H9 (cell line): ENCODE data around the gene CACNA2D3. TPM values are rescaled to one million over a fixed set of nuclear protein-coding genes. Genes with fewer than 3 reads are reported as not detected.
A peak's percentile ranks its signal among the peaks of the same experiment; 100 is the strongest.

Experiments used
- DNase-seq: peaks from one replicate; pipeline ENCODE4 v3.0.0-alpha.2; 2017
- H2AFZ ChIP-seq: one replicate; pipeline ENCODE4 v1.6.1; 2013; ENCODE audit warnings: mild to moderate bottlenecking, low read length, control low read depth, moderate library complexity
- H2AK5ac ChIP-seq: 2 replicates; pipeline ENCODE4 v1.6.1; 2013; ENCODE audit warnings: low read length, control low read depth, mixed read lengths; ENCODE audit not compliant: insufficient read length
- H2BK120ac ChIP-seq: one replicate; pipeline ENCODE4 v1.6.1; 2013; ENCODE audit warnings: low read depth, mild to moderate bottlenecking, low read length, control low read depth, inconsistent platforms; ENCODE audit not compliant: poor library complexity, severe bottlenecking
- H2BK12ac ChIP-seq: 2 replicates; pipeline ENCODE4 v1.6.1; 2013; ENCODE audit warnings: low read length, control low read depth, mixed read lengths, low read depth; ENCODE audit not compliant: insufficient read length
- H2BK15ac ChIP-seq: 2 replicates; pipeline ENCODE4 v1.6.1; 2013; ENCODE audit warnings: low read depth, low read length, control low read depth
- H2BK20ac ChIP-seq: one replicate; pipeline ENCODE4 v1.6.1; 2013; ENCODE audit warnings: low read depth, mild to moderate bottlenecking, low read length, control low read depth, inconsistent platforms; ENCODE audit not compliant: poor library complexity, severe bottlenecking
- H2BK5ac ChIP-seq: 2 replicates; pipeline ENCODE4 v1.6.1; 2013; ENCODE audit warnings: low read length, control low read depth, mixed read lengths; ENCODE audit not compliant: insufficient read length
- H3K14ac ChIP-seq: 2 replicates; pipeline ENCODE4 v1.6.1; 2013; ENCODE audit warnings: low read length, control low read depth; ENCODE audit not compliant: insufficient read depth
- H3K18ac ChIP-seq: 2 replicates; pipeline ENCODE4 v1.6.1; 2013; ENCODE audit warnings: low read depth, mild to moderate bottlenecking, mixed read lengths, low read length, control low read depth; ENCODE audit not compliant: insufficient read length
- H3K23ac ChIP-seq: 2 replicates; pipeline ENCODE4 v1.6.1; 2013; ENCODE audit warnings: low read length, control low read depth, mixed read lengths, low read depth; ENCODE audit not compliant: insufficient read length
- H3K23me2 ChIP-seq: 2 replicates; pipeline ENCODE4 v1.6.1; 2013; ENCODE audit warnings: low read depth, mild to moderate bottlenecking, mixed read lengths, low read length, control low read depth; ENCODE audit not compliant: insufficient read length, poor library complexity, severe bottlenecking
- H3K27ac ChIP-seq: 2 replicates; pipeline ENCODE4 v1.5.1; 2013; ENCODE audit warnings: low read length, control low read depth, mixed read lengths, low read depth; ENCODE audit not compliant: insufficient read length
- H3K27me3 ChIP-seq: 2 replicates; pipeline ENCODE4 v1.6.1; 2013; ENCODE audit warnings: low read length, control low read depth, inconsistent platforms; ENCODE audit not compliant: insufficient read depth
- H3K4ac ChIP-seq: 2 replicates; pipeline ENCODE4 v1.6.1; 2013; ENCODE audit warnings: low read depth, mild to moderate bottlenecking, control low read depth, inconsistent platforms, low read length, moderate library complexity
- H3K4me1 ChIP-seq: 2 replicates; pipeline ENCODE4 v1.6.1; 2013; ENCODE audit warnings: low read length, control low read depth, inconsistent platforms; ENCODE audit not compliant: insufficient read depth
- H3K4me2 ChIP-seq: 2 replicates; pipeline ENCODE4 v1.6.1; 2013; ENCODE audit warnings: low read length, control low read depth, mixed read lengths; ENCODE audit not compliant: insufficient read length, insufficient read depth
- H3K56ac ChIP-seq: 2 replicates; pipeline ENCODE4 v1.6.1; 2013; ENCODE audit warnings: low read depth, mild to moderate bottlenecking, mixed read lengths, low read length, control low read depth; ENCODE audit not compliant: insufficient read length
- H3K79me1 ChIP-seq: 2 replicates; pipeline ENCODE4 v1.6.1; 2013; ENCODE audit warnings: low read depth, mild to moderate bottlenecking, moderate library complexity, low read length, control low read depth, inconsistent platforms; ENCODE audit not compliant: insufficient read depth, poor library complexity, severe bottlenecking
- H3K79me2 ChIP-seq: 2 replicates; pipeline ENCODE4 v1.6.1; 2013; ENCODE audit warnings: low read length, control low read depth, inconsistent platforms; ENCODE audit not compliant: insufficient read depth
- H3K9ac ChIP-seq: 2 replicates; pipeline ENCODE4 v1.6.1; 2013; ENCODE audit warnings: low read length, control low read depth, mixed read lengths; ENCODE audit not compliant: insufficient read length; ENCODE audit errors: extremely low read depth
- H3K9me3 ChIP-seq: one replicate; pipeline ENCODE4 v1.6.1; 2013; ENCODE audit warnings: low read depth, low read length, inconsistent platforms; ENCODE audit not compliant: control insufficient read depth
- H3T11ph ChIP-seq: one replicate; pipeline ENCODE4 v1.6.1; 2013; ENCODE audit warnings: mild to moderate bottlenecking, low read length, control low read depth, inconsistent platforms
- H4K20me1 ChIP-seq: one replicate; pipeline ENCODE4 v1.6.1; 2013; ENCODE audit not compliant: control insufficient read depth, insufficient read length, insufficient read depth
- H4K5ac ChIP-seq: 2 replicates; pipeline ENCODE4 v1.6.1; 2013; ENCODE audit warnings: low read depth, mild to moderate bottlenecking, mixed read lengths, low read length, control low read depth; ENCODE audit not compliant: insufficient read length
- H4K8ac ChIP-seq: replicated peaks from 2 replicates; pipeline ENCODE4 v1.6.1; 2013; ENCODE audit warnings: low read length, control low read depth, mixed read lengths, low read depth; ENCODE audit not compliant: insufficient read length
- H4K91ac ChIP-seq: 2 replicates; pipeline ENCODE4 v1.6.1; 2013; ENCODE audit warnings: low read depth, mild to moderate bottlenecking, moderate library complexity, mixed read lengths, low read length, control low read depth; ENCODE audit not compliant: insufficient read length
- H3K27ac Mint-ChIP-seq, 3 experiments: 2 replicates in 2 of 3; 3 replicates in 1 of 3; pipeline ENCODE4 v1.8.0; 2020 to 2021; ENCODE audit warnings: mixed read lengths in 3 of 3, mild to moderate bottlenecking in 1 of 3, moderate library complexity in 1 of 3
- H3K27me3 Mint-ChIP-seq: 2 replicates; pipeline ENCODE4 v1.8.0; 2021; ENCODE audit warnings: low read depth, mild to moderate bottlenecking, moderate library complexity, mixed read lengths
- H3K36me3 Mint-ChIP-seq, 3 experiments: 2 replicates in 2 of 3; 3 replicates in 1 of 3; pipeline ENCODE4 v1.8.0; 2020 to 2021; ENCODE audit warnings: low read depth in 3 of 3, mixed read lengths in 3 of 3; ENCODE audit not compliant: insufficient read depth in 1 of 3
- H3K4me1 Mint-ChIP-seq, 2 experiments: 2 replicates each; pipeline ENCODE4 v1.8.0; 2020; ENCODE audit warnings: mixed read lengths in 2 of 2
- H3K4me3 Mint-ChIP-seq, 2 experiments: 2 replicates in 1 of 2; 3 replicates in 1 of 2; pipeline ENCODE4 v1.8.0; 2020 to 2021; ENCODE audit warnings: mild to moderate bottlenecking in 2 of 2, mixed read lengths in 2 of 2, moderate library complexity in 1 of 2
- H3K9me3 Mint-ChIP-seq, 2 experiments: 2 replicates in 1 of 2; 3 replicates in 1 of 2; pipeline ENCODE4 v1.8.0; 2020; ENCODE audit warnings: mild to moderate bottlenecking in 2 of 2, mixed read lengths in 2 of 2, moderate library complexity in 1 of 2
- WGBS: extraction: QIAGEN DNeasy Blood & Tissue Kit; methylation state at CpG from one replicate; pipeline ENCODE4 v1.1.7; 2013; ENCODE audit warnings: missing lambda C conversion rate, low lambda C conversion rate, mixed read lengths; ENCODE audit not compliant: insufficient read length; ENCODE audit errors: extremely low coverage; 5-methylcytosine and 5-hydroxymethylcytosine counted together
- total RNA-seq: library from RNA; stranded (reverse); gene quantifications from 2 replicates; pipeline ENCODE4 v1.2.1, GENCODE V29; 2021
- TF ChIP-seq, protein P1 (sequence below): fragments of 200-600 bp; sonication (generic); conservative IDR thresholded peaks from 3 replicates; pipeline ENCODE4 v1.8.0; 2021; ENCODE audit warnings: antibody characterized with exemption, mild to moderate bottlenecking

The CACNA2D3 gene
- total RNA-seq, 1 experiment from 2014 or later: 3.2 TPM

- Histone ChIP-seq H2BK120ac (no peak overlapping the region), H3K27ac (no peak overlapping the region), H3K79me2 (no peaks in the 10 kb centered on the region), H3K79me1 (no peaks in the 10 kb centered on the region), H4K8ac (no peak overlapping the region), H2BK20ac (no peak overlapping the region), H3K4me1 (no peaks in the 10 kb centered on the region; the same call in 1 of the 2 replicates), H3K9me3 (no peaks in the 10 kb centered on the region), H4K91ac (no peak overlapping the region), H3K56ac (no peak overlapping the region), H3K27me3 (no peaks in the 10 kb centered on the region), H2BK15ac (no peak overlapping the region), H2BK5ac (no peak overlapping the region), H3K9ac (no peak overlapping the region), H3K4ac (no peak overlapping the region), H4K5ac (no peak overlapping the region), H2AFZ (no peak overlapping the region), H3K4me2 (no peak overlapping the region), H2AK5ac (no peak overlapping the region), H4K20me1 (no peaks in the 10 kb centered on the region), H3K18ac (no peak overlapping the region), H2BK12ac (no peak overlapping the region), H3K23ac (no peak overlapping the region), H3T11ph (no peak overlapping the region), H3K23me2 (no peaks in the 10 kb centered on the region), H3K14ac (no peak overlapping the region)
- Mint-ChIP-seq H3K4me1 (peaks cover 15 to 19% of the 10 kb centered on the region in 2 experiments), H3K27me3 (no peaks in the 10 kb centered on the region), H3K27ac (peak overlapping the region in 2 of 3 experiments; percentile 48 to 87; a peak in 2 of 7 replicates), H3K4me3 (no peak overlapping the region), H3K9me3 (no peaks in the 10 kb centered on the region; a peak in 1 of 5 replicates), H3K36me3 (peaks cover 0 to 10% (median 10%) of the 10 kb centered on the region in 3 experiments; a peak in 3 of 7 replicates)
- TF ChIP-seq, protein P1, sequence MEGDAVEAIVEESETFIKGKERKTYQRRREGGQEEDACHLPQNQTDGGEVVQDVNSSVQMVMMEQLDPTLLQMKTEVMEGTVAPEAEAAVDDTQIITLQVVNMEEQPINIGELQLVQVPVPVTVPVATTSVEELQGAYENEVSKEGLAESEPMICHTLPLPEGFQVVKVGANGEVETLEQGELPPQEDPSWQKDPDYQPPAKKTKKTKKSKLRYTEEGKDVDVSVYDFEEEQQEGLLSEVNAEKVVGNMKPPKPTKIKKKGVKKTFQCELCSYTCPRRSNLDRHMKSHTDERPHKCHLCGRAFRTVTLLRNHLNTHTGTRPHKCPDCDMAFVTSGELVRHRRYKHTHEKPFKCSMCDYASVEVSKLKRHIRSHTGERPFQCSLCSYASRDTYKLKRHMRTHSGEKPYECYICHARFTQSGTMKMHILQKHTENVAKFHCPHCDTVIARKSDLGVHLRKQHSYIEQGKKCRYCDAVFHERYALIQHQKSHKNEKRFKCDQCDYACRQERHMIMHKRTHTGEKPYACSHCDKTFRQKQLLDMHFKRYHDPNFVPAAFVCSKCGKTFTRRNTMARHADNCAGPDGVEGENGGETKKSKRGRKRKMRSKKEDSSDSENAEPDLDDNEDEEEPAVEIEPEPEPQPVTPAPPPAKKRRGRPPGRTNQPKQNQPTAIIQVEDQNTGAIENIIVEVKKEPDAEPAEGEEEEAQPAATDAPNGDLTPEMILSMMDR: 0 out of 3 replicates have a peak, but pooled peaks have one; percentile 12
- no CpG with 5 or more reads among the region's 5 CpGs for WGBS
- peak; percentile 61 for DNase-seq
Measured at GRCh38 chr3:54891540-54891897, 769.2 kb downstream of the CACNA2D3 start.
